A549 (cell line): ENCODE results near the gene KCTD5. TPM values are rescaled to one million over a fixed set of nuclear protein-coding genes. Genes with fewer than 3 reads are reported as not detected.

Source experiments
- ATAC-seq, 2 experiments: fragments of 200-7000 bp in 1 of 2; fragments of >200 bp in 1 of 2; cut with Nextera tagmentation in 1 of 2; cut with Tn5 transposase in 1 of 2; 3 replicates each; pipeline versions ENCODE4 v1.8.0 to v1.9.1; 2018 to 2020; ENCODE audit warnings: mild to moderate bottlenecking in 1 of 2, moderate library complexity in 1 of 2
- CTCF ChIA-PET: fragments of 300-600 bp; sonication (Branson Sonifier 250); formaldehyde crosslinking; extraction: SDS; loops from one replicate; lab custom pipeline; 2021; ENCODE audit warnings: antibody characterized with exemption, inconsistent platforms; lab: Yijun Ruan, JAX
- POLR2A ChIA-PET: fragments of 350-600 bp; formaldehyde crosslinking; extraction: SDS; loops from one replicate; lab custom pipeline; 2021; ENCODE audit warnings: antibody characterized with exemption, inconsistent platforms; lab: Yijun Ruan, JAX
- DNase-seq, 2 experiments: peaks; one replicate each; pipeline versions ENCODE4 v3.0.0 to v3.0.0-alpha.2; 2011 to 2016; ENCODE audit warnings: low read depth in 1 of 2, low spot score in 1 of 2
- FAIRE-seq: peaks from 2 replicates; lab custom pipeline; 2011; peaks lifted over from hg19 to GRCh38; lab: Jason Lieb, UNC
- H3K27ac ChIP-seq, 2 experiments: fragments of >200 bp; sonication (Bioruptor Twin); formaldehyde crosslinking; 3 replicates each; pipeline ENCODE4 v1.5.1; 2016 to 2017
- H3K4me1 ChIP-seq: fragments of >200 bp; sonication (Bioruptor Twin); formaldehyde crosslinking; 3 replicates; pipeline ENCODE4 v1.6.1; 2016
- H3K4me2 ChIP-seq: fragments of >200 bp; sonication (Bioruptor Twin); formaldehyde crosslinking; 3 replicates; pipeline ENCODE4 v1.6.1; 2016
- H3K4me3 ChIP-seq: fragments of >200 bp; sonication (Bioruptor Twin); formaldehyde crosslinking; 3 replicates; pipeline ENCODE4 v1.5.1; 2016
- H3K9me3 ChIP-seq: fragments of >200 bp; sonication (Bioruptor Twin); formaldehyde crosslinking; 3 replicates; pipeline ENCODE4 v1.6.1; 2016
- BHLHE40 ChIP-seq: IDR thresholded peaks from 2 replicates; pipeline ENCODE4 v1.6.1; 2012; ENCODE audit warnings: low read depth, low read length, inconsistent platforms
- CBX8 ChIP-seq: fragments of 200-600 bp; sonication (generic); IDR thresholded peaks from 2 replicates; pipeline ENCODE4 v1.6.1; 2016
- CTCF ChIP-seq: fragments of >200 bp; sonication (Bioruptor Twin); formaldehyde crosslinking; IDR thresholded peaks from 3 replicates; pipeline ENCODE4 v1.5.1; 2016
- EHF ChIP-seq: fragments of 250-450 bp; sonication (Bioruptor Pico); IDR thresholded peaks from 2 replicates; pipeline ENCODE4 v1.5.0; 2020; ENCODE audit warnings: mild to moderate bottlenecking
- ESRRA ChIP-seq: fragments of 150-350 bp; IDR thresholded peaks from 2 replicates; pipeline ENCODE4 v1.6.1; 2014; ENCODE audit warnings: mild to moderate bottlenecking, low read length, borderline replicate concordance
- FOSB ChIP-seq: fragments of 250-450 bp; sonication (Bioruptor Pico); IDR thresholded peaks from 2 replicates; pipeline ENCODE4 v1.5.0; 2020; ENCODE audit warnings: mild to moderate bottlenecking, moderate library complexity
- FOXS1 ChIP-seq: fragments of 250-450 bp; sonication (Bioruptor Pico); IDR thresholded peaks from 2 replicates; pipeline ENCODE4 v1.5.0; 2020; ENCODE audit warnings: mild to moderate bottlenecking, moderate library complexity
- GATA3 ChIP-seq: IDR thresholded peaks from 2 replicates; pipeline ENCODE4 v1.6.1; 2012; ENCODE audit warnings: borderline replicate concordance
- HOXA7 ChIP-seq: fragments of 250-450 bp; sonication (Bioruptor Pico); IDR thresholded peaks from 2 replicates; pipeline ENCODE4 v1.5.0; 2020; ENCODE audit warnings: mild to moderate bottlenecking, moderate library complexity
- HOXB13 ChIP-seq: fragments of 250-450 bp; sonication (Bioruptor Pico); IDR thresholded peaks from 2 replicates; pipeline ENCODE4 v1.5.0; 2020; ENCODE audit warnings: low read depth, mild to moderate bottlenecking, moderate library complexity
- JUNB ChIP-seq: fragments of >200 bp; sonication (Bioruptor Twin); formaldehyde crosslinking; IDR thresholded peaks from 2 replicates; pipeline ENCODE4 v1.6.1; 2016
- KDM5A ChIP-seq: fragments of 200-600 bp; sonication (generic); IDR thresholded peaks from 2 replicates; pipeline ENCODE4 v1.6.1; 2016; ENCODE audit warnings: antibody characterized with exemption, mild to moderate bottlenecking
- MAFK ChIP-seq: fragments of 450-650 bp; IDR thresholded peaks from 2 replicates; pipeline ENCODE4 v1.6.1; 2014; ENCODE audit not compliant: partially characterized antibody
- MAZ ChIP-seq: fragments of 150-350 bp; IDR thresholded peaks from 2 replicates; pipeline ENCODE4 v1.6.1; 2014; ENCODE audit warnings: antibody characterized with exemption, low read depth, low read length, borderline replicate concordance
- MYC ChIP-seq: IDR thresholded peaks from 2 replicates; pipeline ENCODE4 v1.6.1; 2012; ENCODE audit warnings: mild to moderate bottlenecking, inconsistent platforms, low read length, improper control_type of control experiment, borderline replicate concordance
- PHF8 ChIP-seq: fragments of 200-600 bp; sonication (generic); IDR thresholded peaks from 2 replicates; pipeline ENCODE4 v1.6.1; 2016; ENCODE audit warnings: low read depth, mild to moderate bottlenecking, antibody characterized with exemption, moderate library complexity, borderline replicate concordance
- RAD21 ChIP-seq, 2 experiments: fragments of >200 bp in 1 of 2; sonication (Bioruptor Twin) in 1 of 2; formaldehyde crosslinking in 1 of 2; IDR thresholded peaks in 1 of 2; conservative IDR thresholded peaks in 1 of 2; 2 replicates in 1 of 2; 3 replicates in 1 of 2; pipeline ENCODE4 v1.6.1; 2012 to 2018; ENCODE audit warnings: inconsistent platforms in 1 of 2
- RARB ChIP-seq: fragments of 250-450 bp; sonication (Bioruptor Pico); IDR thresholded peaks from 2 replicates; pipeline ENCODE4 v1.8.0; 2021; ENCODE audit warnings: mild to moderate bottlenecking, moderate library complexity
- RCOR1 ChIP-seq: fragments of 150-350 bp; IDR thresholded peaks from 2 replicates; pipeline ENCODE4 v1.6.1; 2014; ENCODE audit warnings: antibody characterized with exemption, low read length, low read depth
- SMC3 ChIP-seq: fragments of >200 bp; sonication (Bioruptor Twin); formaldehyde crosslinking; IDR thresholded peaks from 3 replicates; pipeline ENCODE4 v1.6.1; 2018; ENCODE audit warnings: inconsistent platforms
- TFCP2L1 ChIP-seq: fragments of 250-450 bp; sonication (Bioruptor Pico); IDR thresholded peaks from 2 replicates; pipeline ENCODE4 v1.5.0; 2021; ENCODE audit warnings: mild to moderate bottlenecking
- TP53 ChIP-seq: fragments of 250-450 bp; sonication (Bioruptor Pico); IDR thresholded peaks from 2 replicates; pipeline ENCODE4 v1.5.0; 2021; ENCODE audit warnings: mild to moderate bottlenecking, moderate library complexity
- ZNF302 ChIP-seq: fragments of 250-450 bp; sonication (Bioruptor Pico); IDR thresholded peaks from 2 replicates; pipeline ENCODE4 v1.9.0; 2021; ENCODE audit warnings: inconsistent platforms, mild to moderate bottlenecking, moderate library complexity
- WGBS: methylation state at CpG from one replicate; pipeline ENCODE4 v1.1.6; 2017; ENCODE audit errors: missing lambda C conversion rate; 5-methylcytosine and 5-hydroxymethylcytosine counted together
- polyA plus RNA-seq, 4 experiments: library from polyadenylated mRNA; depleted of rRNA in 3 of 4; stranded (reverse); fragments of >200 nt; fragmentation: RNase III in 1 of 4; extraction: RNeasy Plus Mini Kit Qiagen cat#74134 plus additional on column Dnase treatment in 1 of 4; gene quantifications; 2 replicates in 3 of 4; 3 replicates in 1 of 4; pipeline ENCODE4 v1.2.3, GENCODE V29; 2011 to 2017
- TF ChIP-seq, protein P1 (sequence below): IDR thresholded peaks from 2 replicates; pipeline ENCODE4 v1.6.1; 2012; ENCODE audit warnings: low read depth, borderline replicate concordance
- TF ChIP-seq, protein P2 (sequence below): fragments of 200-600 bp; sonication (generic); IDR thresholded peaks from 2 replicates; pipeline ENCODE4 v1.6.1; 2016; ENCODE audit warnings: antibody characterized with exemption, mild to moderate bottlenecking, moderate library complexity
- TF ChIP-seq, protein P3 (sequence below): fragments of >200 bp; sonication (Bioruptor Twin); formaldehyde crosslinking; IDR thresholded peaks from 3 replicates; pipeline ENCODE4 v1.6.1; 2016
- TF ChIP-seq, protein P4 (sequence below): fragments of 450-650 bp; IDR thresholded peaks from 2 replicates; pipeline ENCODE4 v1.6.1; 2014; ENCODE audit warnings: antibody characterized with exemption

The KCTD5 gene
- polyA plus RNA-seq, 2 of the 4 experiments (the other 2 are of a cell fraction): 22.8 to 26.1 TPM

DNA sequence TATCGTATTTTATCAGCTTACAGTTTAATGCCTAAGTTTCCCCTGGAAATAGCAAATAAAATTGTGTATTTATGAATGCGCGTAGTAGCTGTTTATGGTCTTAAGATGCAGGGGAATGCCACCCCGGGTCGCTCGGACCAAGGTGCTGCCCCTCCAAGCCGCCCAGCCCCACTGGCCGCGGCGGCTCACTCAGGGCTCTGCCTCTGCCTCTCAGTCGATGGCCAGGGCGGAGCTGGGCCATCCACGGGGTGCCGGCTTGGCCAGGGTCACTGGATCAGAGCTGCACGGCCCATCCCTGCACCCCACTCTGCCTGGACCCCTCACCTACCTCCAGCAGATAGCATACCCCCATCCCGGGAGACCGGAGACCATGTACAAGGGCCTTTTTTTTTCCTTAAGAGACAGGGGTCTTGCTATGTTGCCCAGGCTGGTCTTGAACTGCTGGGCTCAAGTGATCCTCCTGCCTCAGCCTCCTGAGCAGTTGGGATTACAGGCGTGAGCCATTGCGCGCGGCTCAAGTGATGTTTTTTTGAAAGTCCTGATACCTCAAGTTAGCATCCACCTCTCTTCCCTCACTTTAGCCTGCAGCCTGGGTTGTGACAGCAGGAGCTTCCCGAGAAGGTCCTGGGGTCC, 26.7 kb downstream of the KCTD5 start:
- Histone ChIP-seq H3K27ac (no peak overlapping the region), H3K4me1 (no peaks in the 10 kb centered on the region), H3K4me2 (no peak overlapping the region), H3K9me3 (no peaks in the 10 kb centered on the region), H3K4me3 (no peak overlapping the region)
- DNase-seq (no peak), ATAC-seq (no peak), FAIRE-seq (no peak)
- POLR2A ChIA-PET: no interaction called here
- CTCF ChIA-PET: interaction anchor here (0.9 kb wide), 1 partner anchor 9 kb away, joined by 3 read pairs; no protein-coding TSS in a partner anchor
- WGBS: 92% methylated on average over 18 of the region's 22 CpGs
- TF ChIP-seq RARB (CRISPR knock-in tag) (no peak), CTCF (no peak), TP53 (CRISPR knock-in tag) (no peak), KDM5A (no peak), PHF8 (no peak), SMC3 (no peak), EHF (CRISPR knock-in tag) (no peak), TFCP2L1 (no peak), FOSB (CRISPR knock-in tag) (no peak), RAD21 (conservative IDR thresholded peaks at IDR 0.05 in 1 of 2, IDR thresholded peaks at IDR 0.05 in 1 of 2) (no peak), JUNB (no peak), GATA3 (no peak), MAFK (no peak), ZNF302 (CRISPR knock-in tag) (no peak), HOXA7 (CRISPR knock-in tag) (no peak), MAZ (no peak), BHLHE40 (no peak)
- TF ChIP-seq, protein P1, sequence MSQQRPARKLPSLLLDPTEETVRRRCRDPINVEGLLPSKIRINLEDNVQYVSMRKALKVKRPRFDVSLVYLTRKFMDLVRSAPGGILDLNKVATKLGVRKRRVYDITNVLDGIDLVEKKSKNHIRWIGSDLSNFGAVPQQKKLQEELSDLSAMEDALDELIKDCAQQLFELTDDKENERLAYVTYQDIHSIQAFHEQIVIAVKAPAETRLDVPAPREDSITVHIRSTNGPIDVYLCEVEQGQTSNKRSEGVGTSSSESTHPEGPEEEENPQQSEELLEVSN: no peak
- TF ChIP-seq, protein P2, sequence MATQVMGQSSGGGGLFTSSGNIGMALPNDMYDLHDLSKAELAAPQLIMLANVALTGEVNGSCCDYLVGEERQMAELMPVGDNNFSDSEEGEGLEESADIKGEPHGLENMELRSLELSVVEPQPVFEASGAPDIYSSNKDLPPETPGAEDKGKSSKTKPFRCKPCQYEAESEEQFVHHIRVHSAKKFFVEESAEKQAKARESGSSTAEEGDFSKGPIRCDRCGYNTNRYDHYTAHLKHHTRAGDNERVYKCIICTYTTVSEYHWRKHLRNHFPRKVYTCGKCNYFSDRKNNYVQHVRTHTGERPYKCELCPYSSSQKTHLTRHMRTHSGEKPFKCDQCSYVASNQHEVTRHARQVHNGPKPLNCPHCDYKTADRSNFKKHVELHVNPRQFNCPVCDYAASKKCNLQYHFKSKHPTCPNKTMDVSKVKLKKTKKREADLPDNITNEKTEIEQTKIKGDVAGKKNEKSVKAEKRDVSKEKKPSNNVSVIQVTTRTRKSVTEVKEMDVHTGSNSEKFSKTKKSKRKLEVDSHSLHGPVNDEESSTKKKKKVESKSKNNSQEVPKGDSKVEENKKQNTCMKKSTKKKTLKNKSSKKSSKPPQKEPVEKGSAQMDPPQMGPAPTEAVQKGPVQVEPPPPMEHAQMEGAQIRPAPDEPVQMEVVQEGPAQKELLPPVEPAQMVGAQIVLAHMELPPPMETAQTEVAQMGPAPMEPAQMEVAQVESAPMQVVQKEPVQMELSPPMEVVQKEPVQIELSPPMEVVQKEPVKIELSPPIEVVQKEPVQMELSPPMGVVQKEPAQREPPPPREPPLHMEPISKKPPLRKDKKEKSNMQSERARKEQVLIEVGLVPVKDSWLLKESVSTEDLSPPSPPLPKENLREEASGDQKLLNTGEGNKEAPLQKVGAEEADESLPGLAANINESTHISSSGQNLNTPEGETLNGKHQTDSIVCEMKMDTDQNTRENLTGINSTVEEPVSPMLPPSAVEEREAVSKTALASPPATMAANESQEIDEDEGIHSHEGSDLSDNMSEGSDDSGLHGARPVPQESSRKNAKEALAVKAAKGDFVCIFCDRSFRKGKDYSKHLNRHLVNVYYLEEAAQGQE: no peak
- TF ChIP-seq, protein P3, sequence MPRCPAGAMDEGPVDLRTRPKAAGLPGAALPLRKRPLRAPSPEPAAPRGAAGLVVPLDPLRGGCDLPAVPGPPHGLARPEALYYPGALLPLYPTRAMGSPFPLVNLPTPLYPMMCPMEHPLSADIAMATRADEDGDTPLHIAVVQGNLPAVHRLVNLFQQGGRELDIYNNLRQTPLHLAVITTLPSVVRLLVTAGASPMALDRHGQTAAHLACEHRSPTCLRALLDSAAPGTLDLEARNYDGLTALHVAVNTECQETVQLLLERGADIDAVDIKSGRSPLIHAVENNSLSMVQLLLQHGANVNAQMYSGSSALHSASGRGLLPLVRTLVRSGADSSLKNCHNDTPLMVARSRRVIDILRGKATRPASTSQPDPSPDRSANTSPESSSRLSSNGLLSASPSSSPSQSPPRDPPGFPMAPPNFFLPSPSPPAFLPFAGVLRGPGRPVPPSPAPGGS: no peak
- TF ChIP-seq, all 56 proteins: peak for 0

DNA sequence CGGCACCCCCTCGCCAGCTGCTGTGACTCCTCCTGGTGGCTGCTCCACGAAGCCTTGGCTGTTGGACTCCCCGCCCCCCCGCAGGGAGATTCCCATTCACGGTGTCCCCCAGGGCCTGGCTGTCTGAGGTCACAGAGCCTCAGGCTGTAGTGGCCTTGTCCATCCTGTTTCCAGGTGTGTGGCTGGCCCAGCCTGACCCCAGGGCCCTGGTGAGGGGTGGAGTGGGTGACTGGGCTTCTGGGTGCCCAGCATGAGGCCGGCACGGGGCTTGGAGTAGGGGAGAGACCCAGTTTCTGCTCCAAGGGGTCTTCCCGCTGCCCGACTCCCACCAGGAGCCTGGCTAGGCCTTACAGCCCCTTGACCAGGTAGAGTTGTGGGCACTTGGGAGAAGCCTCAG, 27.3 kb downstream of the KCTD5 start:
- Histone ChIP-seq H3K27ac (no peak overlapping the region), H3K4me3 (no peak overlapping the region), H3K4me2 (no peak overlapping the region)
- WGBS: 79% methylated on average over 4 of the region's 10 CpGs
- CTCF ChIA-PET: no interaction called here
- FAIRE-seq: no peak
- ATAC-seq: no peak
- no peak for TF ChIP-seq RCOR1
- TF ChIP-seq HOXB13: no peak
- TF ChIP-seq, protein P4, sequence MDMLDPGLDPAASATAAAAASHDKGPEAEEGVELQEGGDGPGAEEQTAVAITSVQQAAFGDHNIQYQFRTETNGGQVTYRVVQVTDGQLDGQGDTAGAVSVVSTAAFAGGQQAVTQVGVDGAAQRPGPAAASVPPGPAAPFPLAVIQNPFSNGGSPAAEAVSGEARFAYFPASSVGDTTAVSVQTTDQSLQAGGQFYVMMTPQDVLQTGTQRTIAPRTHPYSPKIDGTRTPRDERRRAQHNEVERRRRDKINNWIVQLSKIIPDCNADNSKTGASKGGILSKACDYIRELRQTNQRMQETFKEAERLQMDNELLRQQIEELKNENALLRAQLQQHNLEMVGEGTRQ: no peak
- TF ChIP-seq CBX8: no peak
- no peak for TF ChIP-seq FOXS1
- no peak for TF ChIP-seq ESRRA
- TF ChIP-seq MYC: no peak
- no peak for TF ChIP-seq TFCP2L1
- TF ChIP-seq, all 56 proteins: peak for 0
- no peak for DNase-seq
- Histone ChIP-seq H3K9me3 (no peaks in the 10 kb centered on the region), H3K4me1 (no peaks in the 10 kb centered on the region)
- POLR2A ChIA-PET: no interaction called here
